NCI-H146 (cell line): ENCODE data around the gene TMEM39A.
A peak's percentile ranks its signal among the peaks of the same experiment; 100 is the strongest.

Experiments
- DNase-seq: peaks from one replicate; lab custom pipeline; 2025; lab: John Stamatoyannopoulos, UW

The TMEM39A gene, protein sequence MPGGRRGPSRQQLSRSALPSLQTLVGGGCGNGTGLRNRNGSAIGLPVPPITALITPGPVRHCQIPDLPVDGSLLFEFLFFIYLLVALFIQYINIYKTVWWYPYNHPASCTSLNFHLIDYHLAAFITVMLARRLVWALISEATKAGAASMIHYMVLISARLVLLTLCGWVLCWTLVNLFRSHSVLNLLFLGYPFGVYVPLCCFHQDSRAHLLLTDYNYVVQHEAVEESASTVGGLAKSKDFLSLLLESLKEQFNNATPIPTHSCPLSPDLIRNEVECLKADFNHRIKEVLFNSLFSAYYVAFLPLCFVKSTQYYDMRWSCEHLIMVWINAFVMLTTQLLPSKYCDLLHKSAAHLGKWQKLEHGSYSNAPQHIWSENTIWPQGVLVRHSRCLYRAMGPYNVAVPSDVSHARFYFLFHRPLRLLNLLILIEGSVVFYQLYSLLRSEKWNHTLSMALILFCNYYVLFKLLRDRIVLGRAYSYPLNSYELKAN

DNA sequence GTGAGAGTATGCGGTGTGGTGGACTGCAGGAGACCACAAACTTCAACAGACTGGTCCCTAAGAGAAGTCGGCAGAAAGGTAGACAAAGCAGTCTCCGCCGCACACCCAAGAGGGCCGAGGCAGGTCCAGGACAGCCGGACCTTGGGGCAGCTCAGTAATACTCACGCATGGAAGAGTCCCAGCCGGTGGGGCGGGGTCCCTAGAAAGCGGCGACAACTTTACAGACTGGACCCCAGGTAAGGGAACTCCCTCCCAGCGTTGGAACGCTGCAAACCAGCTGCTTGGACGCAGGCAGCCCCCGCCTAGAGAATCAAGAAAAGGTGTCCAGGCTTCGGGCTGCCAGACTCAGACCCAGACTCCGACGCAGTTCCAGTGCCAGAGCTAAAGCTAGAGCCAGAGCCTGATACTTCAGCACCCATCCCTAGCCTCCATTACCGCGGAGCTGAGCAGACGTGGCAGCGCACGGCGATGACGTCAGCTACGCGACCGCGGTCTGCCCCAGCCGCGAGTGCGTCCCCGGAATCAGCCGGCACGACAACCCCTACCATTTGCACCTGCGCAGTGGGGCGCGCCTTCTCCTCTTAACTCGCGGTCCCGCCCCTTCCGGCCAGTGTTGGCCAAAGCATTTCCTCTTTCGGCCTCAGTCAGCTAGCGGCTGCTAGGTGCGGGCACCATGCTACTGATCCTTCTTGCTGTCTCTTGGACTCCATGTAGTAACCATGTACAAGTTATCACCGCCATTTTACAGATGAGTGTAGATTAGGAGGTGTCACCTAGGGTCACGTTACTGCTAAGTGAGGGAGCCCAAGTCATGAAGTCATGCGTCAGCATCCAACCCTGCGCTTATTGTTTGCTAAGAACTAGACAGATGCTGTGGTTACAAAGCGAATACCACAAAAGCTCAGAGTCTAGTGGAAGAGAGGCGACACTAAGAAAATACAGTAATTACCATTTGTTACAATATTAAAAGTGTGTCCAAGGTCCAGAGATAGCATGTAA lies at the start of gene TMEM39A:
TSS of gene TMEM39A (minus strand) at position 445 of the 999 bp plus-strand sequence. CDS start 1,541 bp downstream, outside the sequence.
- peak; percentile 100 for DNase-seq

DNA sequence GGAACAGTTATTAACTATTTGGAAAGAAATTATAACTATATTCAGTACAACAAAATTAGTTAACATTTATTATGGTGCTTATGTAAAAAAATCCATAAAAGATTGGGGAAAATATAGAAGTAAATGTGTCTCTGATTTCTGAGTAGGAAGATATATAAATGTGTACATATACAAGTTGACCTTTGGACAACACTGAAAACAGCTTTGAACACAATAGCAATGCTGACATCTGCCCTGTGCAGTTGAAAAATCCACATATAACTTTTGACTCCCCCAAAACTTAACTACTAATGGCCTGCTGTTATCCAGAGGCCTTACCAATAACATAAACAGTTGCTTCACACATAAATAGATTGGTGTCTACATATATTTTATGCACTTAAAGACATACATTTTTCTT lies 47.3 kb upstream of the TMEM39A start:
- no peak for DNase-seq

DNA sequence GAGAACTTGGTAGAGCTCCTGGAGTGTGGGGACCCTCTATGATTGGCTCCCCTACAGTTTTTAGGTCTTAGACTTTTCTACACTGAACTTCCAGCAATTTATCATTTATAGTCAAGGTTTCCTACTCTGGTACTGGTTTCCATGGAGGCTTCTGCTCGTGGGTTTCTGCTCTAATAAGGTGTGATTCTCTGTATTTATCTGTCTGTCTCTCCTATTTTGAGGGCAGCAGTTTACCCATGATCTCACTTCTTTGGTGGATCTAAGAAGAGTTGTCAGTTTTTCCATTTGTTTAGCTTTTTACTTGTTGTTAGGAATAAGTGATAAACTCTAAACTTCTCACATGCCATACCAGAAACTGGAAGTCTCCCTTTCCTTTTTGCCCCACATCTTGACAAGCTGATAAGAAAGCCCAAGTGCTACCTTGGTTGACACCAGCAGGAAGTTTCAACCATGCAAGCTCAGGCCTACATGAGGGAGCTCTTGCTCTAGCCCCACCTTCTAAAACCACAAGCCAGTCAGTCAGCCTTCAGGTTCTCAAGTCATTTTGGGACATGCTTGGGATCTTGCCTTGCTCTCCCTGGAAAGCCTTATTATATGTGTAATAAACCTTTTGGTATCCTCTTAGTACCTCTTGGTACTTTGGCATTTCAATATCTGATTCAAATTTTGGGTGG lies 44.9 kb upstream of the TMEM39A start:
- no peak for DNase-seq

DNA sequence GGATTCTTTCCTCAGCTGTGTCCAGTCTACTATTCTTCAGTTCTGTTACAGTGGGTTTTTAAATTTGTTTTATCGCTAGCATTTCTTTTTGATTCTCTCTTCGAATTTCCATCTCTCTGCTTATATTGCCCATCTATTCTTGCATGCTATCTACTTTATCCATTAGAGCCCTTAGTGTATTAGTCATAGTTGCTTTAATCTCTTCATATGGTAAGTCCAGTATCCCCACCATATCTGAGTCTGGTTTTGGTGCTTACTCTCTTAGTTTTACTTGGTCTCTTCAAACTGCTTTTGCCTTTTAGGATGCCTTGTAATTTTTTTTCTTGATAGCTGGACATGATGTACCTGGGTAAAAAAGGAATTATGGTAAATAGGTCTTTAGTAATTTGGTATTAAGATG lies 44.0 kb upstream of the TMEM39A start:
- DNase-seq = no peak

DNA sequence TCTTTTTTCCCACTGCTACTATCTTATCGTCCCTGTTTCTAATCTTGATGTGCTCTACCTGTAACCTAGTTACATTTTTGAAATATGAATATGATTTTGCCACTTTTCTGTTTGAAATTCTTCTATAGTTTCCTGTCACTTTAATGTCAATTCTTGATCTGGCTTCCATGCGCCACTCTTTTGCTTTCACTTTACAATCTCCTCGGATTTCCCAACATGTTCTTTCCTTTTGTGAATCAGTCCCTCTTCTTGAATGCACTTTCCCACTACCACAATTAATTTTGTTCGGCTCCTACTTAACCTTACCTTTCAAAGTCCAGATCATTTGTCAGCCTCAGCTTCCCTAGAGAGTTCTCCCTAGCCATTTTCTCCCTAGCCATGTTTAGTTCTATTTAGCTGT lies 43.2 kb upstream of the TMEM39A start:
- no peak for DNase-seq

DNA sequence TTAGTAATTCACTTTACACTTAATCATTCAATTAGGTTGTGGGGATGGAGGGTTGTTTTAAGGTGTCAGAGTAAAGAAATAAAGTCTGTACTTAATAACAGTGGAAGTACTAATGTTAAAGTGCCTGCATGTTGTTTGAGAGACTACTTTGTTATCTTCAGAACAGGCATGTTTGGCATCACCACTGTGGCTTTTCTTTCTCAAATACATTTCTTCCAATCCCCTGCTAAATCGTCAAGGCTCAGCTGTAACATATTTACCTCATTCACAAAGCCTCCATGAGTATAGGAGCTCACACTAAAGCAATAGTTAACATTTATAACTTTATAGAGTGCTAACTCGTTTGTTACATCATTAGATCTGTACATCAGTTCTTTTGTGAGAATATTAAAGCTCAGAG lies 37.5 kb upstream of the TMEM39A start:
- DNase-seq = no peak

DNA sequence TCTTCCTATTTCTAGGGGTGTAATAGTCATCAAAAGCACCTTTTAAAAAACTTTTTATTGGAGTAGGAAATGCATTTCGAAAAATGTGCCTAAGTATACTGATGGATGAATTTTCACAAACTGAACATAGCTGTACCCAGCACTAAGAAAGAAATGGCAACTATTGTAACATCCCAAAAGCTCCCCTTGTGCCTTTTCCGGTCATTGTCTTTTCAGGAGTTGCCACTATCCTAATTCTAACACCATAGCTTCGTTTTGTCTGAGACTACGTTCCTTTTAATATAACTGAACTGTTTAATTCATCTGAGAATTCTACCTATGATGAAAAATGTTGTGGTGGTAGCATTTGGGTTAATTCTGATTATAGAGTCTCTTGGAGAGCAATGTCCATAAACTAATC lies 36.9 kb upstream of the TMEM39A start:
- DNase-seq = no peak

DNA sequence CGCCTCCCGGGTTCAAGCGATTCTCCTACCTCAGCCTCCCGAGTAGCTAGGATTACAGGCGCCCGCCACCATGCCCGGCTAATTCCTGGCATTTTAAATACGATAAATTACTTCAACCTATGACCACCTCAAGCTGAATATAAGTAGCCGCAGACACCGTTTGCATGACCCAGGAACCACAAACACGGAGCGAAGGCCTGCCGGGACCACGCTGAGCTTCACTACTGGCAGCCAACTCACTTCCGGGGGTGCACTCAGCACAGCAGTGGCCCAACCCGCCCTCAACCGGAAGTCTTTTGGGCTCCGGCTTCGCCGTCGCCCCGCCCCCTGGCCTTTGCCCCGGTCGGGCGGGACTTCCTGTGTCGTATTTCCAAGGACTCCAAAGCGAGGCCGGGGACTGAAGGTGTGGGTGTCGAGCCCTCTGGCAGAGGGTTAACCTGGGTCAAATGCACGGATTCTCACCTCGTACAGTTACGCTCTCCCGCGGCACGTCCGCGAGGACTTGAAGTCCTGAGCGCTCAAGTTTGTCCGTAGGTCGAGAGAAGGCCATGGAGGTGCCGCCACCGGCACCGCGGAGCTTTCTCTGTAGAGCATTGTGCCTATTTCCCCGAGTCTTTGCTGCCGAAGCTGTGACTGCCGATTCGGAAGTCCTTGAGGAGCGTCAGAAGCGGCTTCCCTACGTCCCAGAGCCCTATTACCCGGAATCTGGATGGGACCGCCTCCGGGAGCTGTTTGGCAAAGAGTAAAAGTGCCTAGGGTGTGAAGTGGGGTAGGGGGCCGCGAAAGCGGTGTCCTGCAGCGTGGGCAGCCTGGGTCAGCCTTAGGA lies 35.0 kb upstream of the TMEM39A start, which contains the start of gene TIMMDC1:
TSS of gene TIMMDC1 (plus strand) at position 362 of the 826 bp plus-strand sequence. CDS start at position 549, 187 bp downstream.
- peak; percentile 99 for DNase-seq

DNA sequence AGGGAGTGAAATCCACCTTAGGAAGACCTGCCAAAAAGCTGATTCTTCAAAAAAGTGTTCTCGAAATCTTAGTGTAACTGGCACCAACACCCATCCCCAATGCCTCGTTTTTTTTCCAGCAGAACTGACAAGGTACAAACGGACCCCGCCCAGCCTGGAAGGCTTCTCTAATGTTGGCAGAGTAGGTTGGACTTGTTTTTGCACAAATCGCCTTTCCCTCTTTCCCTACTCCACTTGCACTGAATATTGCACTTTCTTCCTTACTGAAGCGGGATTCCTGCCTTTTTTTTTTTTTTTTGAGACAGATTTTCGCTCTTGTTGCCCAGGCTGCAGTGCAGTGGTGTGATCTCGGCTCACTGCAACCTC lies 34.4 kb upstream of the TMEM39A start:
- peak; percentile 48 for DNase-seq

DNA sequence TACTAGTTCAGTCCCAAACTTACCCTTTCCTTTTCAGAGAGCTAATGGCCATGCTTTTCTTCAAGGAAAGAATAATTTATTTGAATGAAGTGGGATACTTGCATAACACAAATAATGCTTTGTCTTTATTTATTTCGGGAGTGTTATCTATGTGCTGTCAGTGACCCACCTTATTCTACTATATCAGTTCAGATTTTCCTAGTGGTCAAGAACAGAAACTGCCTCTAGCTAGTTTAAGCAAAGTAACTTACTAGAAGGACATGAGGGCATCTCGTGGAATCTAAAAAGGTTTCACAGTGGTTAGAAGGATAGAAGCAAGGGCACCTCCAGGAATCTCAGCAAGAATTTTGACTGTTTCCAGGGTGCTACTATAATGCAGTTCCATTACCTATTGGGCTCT lies 31.2 kb upstream of the TMEM39A start:
- DNase-seq = no peak

DNA sequence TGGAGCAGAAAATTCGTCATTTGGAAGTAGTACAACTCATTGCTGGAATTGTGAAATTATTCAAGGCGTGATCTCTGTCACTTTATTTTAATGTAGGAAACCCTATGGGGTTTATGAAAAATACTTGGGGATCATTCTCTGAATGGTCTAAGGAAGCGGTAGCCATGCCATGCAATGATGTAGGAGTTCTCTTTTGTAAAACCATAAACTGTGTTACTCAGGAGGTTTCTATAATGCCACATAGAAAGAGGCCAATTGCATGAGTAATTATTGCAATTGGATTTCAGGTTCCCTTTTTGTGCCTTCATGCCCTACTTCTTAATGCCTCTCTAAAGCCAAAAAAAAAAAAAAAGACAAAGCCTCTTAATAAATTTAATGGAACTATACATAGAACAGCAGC lies 29.4 kb upstream of the TMEM39A start:
- no peak for DNase-seq

DNA sequence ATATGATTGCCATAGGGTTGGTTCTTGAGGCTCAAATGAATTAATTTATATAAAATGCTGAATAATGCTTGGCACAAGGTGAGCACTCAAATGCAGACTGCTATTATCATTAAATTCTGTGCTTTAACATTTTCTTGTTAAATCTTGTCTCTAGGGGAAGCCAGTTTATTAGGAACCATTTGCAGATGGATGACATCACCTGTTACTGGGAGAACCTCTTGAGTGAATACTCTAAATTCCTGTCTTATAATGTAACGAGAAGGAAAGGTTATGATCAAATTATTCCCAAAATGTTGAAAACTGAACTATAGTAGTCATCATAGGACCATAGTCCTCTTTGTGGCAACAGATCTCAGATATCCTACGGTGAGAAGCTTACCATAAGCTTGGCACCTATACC lies 28.7 kb upstream of the TMEM39A start:
- no peak for DNase-seq

DNA sequence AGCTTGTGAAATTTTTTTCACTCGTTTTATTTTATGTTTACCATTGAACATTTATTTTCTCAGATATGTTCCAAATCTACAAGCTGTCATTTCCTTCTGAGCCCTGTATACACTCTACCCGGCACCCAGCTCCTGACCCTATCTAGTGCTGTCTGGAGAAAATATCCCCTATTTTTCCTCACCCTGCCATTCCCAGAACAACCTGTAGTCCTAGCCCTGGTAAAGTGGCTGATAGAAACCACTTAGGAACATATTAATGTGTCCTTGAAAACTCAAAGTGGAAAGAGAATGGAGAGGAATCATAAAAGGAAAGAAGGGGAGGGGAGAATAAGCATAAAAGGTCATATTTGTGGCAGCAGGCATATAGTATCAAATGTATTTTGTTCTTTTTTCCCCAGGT lies 26.7 kb upstream of the TMEM39A start:
- DNase-seq = no peak

DNA sequence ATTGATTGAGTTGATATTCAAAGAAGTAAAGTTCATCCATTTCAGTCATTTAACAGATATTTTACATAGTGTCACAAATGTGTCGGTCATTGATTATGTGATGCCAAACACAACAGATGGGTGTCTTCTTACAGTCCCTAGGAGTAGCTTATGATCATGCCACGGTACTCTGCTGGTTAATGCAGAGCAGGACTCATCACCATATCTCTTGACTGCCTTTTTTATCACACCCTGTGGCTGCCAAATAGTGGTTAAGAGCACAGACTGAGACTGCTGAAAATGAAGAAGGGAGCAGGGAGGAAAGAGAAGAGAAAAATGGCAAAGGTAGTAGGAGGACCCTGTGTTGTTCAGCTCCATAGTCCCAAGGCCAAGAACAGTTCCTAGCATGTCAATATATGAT lies 22.1 kb upstream of the TMEM39A start:
- DNase-seq = no peak

DNA sequence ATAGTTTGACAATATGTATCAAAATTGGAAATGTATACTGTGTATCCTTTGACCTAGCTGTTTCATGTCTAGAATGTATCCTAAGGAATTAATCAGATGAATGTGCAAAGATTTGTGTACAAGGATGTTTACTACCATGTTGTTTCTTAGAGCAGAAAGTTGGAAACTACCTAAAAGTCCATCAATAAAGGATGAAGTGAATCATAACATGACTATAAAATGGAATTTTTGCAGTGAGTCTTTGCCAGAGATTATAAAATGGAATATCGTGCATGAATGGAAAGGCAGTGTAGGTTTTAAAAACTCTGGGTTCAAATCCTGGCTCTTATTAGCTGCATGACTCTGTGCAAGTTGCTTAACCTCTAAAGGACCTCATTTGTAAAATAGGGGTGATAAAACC lies 19.7 kb upstream of the TMEM39A start:
- DNase-seq = no peak

DNA sequence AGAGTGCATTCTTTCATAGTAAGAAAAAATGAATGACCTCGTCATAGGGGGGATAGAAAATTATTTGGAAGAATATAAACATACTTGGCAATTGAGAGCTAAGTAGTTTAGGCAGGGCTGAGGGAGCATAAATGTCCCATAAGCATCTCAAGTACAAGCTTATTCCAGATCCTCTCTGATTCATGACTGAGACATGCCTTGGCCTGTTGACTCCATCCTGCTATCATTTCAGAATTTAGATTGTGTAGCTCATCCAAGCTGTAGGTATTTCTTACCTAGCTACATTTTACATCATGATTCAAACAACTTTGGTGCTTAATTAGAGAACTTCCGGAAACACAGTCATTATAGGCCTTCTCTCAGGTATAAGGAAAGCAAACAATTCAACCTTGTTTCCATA lies 17.7 kb upstream of the TMEM39A start:
- DNase-seq = no peak

DNA sequence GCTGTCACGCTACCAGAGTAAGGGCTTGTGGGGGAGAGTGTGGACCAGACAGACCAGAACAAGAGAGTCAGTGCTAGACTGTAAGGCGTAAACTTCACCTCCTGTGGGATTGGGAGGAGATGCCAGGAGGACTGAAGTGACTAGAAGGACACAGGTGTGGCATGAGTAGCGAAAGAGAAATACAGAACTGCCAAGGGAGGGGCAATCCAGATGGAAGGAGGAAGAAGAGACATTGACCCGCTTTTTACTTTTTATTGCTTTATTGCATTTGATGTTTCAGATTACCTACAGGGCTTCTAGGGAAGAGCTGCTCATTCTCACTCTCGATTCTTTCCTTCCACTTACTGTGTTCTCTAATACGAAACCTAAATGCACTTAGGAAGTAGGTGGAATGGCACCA lies 7.5 kb upstream of the TMEM39A start:
- DNase-seq = no peak

DNA sequence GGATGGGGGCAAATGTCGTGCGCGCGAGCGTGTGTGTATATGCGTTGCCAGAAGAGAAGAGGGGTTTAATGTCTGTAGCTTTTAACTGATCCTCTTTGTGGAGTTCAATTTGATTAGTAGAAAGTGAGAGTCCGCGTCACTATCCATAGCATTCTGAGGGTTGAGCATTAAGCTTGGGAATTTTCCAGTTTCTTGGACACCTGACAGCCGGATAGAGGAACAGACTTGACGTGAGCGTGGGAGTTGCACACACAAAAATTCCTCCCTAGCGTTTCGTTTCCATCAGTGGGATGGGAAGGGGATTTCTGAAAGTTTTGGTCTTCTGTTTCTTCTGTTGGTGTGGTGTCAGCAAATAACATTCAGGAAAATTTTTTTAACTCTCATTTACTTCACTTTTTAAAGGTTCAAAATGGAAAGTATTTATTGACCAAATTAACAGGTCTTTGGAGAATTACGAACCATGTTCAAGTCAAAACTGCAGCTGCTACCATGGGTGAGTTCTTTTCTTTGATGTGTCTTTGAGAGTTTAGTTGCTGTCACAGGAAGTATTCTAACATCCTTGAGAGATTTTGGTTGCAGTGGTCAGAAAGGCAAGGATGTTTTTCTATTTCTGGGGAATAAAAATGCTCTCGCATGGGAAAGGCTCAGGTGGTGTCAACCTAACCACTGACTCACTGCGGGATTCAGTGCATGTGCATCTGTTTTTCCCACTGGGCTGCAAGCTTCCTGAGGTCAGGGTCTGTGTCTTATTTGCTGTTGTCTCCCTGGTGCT lies 6.2 kb upstream of the TMEM39A start:
- no peak for DNase-seq

DNA sequence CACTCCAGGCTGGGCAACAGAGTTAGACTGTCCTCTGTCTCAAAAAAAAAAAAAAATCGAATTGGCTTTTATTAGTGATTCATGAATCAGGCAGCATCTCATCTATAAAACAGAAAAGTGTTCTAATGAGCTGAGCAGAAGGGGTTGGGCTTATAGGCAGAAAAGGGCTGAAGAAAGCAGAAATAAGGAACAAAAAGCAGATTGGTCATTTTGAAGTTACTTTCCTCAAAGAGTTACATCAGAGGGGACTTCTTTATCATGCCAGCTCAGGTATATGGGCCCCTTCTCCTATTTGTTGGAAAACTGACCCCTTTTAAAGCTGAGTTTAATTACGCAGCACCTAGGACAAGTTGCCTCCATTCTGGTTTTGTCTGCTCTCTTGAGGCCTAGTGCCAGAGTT lies 4.6 kb upstream of the TMEM39A start:
- no peak for DNase-seq

DNA sequence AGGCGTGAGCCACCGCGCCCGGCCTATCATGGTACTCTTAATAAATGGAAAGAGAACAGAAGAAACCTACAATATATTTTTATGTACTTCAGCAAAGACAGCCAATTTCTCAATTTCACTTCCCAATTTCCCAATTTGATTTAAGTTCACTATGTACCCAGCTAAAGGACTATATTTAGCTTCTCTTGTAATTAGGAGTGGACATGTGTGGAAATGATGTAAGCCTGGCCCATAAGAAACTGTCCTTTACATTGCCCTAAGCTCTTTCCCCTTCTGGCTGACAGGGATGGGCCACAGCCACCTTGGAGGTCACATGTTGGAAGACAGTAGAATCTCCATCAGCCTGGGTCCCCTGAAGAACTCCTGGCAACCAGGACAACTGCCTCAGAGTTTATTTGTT lies 6.2 kb downstream of the TMEM39A start:
- no peak for DNase-seq

DNA sequence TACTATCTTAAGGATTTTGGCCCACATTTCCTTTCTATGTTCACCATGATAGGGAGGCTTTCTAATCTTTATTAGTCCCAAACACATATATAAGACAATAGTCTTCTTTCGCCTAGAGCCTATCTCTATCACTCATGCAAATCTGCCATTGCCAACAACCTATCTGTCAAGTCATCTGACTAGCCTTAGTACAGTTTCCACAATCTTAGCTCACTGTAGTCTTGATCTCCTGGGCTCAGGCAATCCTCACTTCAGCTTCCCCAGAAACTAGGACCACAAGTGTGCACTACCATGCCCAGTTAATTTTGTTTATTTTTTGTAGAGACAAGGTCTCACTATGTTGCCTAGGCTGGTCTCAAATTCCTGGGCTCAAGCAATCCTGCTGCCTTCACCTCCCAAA lies 6.9 kb downstream of the TMEM39A start:
- DNase-seq = no peak
